GM12873 (cell line): ENCODE data around the gene PKD1L1.

Experiments
- TF ChIP-seq, protein P1 (sequence below): IDR thresholded peaks from 2 replicates; pipeline ENCODE4 v1.5.1; 2012; ENCODE audit warnings: low read depth, mild to moderate bottlenecking, moderate library complexity, low read length, control low read depth; ENCODE audit not compliant: insufficient read depth; ENCODE audit errors: missing control alignments

Gene PKD1L1

DNA sequence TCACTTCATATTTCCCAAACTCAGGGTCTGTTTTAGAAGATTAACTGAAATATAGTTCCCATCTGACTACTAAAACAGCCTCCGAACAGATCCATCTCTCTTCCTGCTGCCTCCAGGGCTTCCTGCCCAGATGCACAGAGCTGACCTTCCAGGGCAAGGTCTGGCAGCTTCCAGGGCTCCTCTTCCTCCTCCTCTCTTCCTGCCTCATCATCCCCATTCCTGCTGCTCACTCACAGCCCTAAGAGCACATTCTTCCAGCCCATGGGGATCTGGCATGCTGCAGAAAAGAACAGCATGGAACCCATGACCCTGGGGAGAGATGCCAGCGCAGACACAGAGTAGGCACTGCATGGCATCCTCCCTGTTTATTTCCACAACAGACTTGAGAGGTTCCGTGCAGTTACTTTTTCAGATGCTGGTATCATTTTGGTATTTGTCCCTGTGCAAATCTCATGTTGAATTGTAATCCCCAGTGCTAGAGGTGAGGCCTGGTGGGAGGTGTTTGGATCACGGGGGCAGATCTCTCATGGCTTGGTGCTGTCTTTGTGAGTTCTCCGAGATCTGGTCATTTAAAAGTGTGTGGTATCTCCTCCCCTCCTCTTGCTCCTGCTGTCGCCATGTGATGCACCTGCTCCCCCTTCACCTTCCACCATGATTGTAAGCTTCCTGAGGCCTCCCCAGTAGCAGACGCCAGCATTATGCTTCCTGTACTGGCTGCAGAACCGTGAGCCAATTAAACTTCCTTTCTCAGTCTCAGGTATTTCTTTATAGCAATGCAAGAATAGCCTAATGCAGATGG lies 4.4 kb downstream of the PKD1L1 start:
- TF ChIP-seq, protein P1, sequence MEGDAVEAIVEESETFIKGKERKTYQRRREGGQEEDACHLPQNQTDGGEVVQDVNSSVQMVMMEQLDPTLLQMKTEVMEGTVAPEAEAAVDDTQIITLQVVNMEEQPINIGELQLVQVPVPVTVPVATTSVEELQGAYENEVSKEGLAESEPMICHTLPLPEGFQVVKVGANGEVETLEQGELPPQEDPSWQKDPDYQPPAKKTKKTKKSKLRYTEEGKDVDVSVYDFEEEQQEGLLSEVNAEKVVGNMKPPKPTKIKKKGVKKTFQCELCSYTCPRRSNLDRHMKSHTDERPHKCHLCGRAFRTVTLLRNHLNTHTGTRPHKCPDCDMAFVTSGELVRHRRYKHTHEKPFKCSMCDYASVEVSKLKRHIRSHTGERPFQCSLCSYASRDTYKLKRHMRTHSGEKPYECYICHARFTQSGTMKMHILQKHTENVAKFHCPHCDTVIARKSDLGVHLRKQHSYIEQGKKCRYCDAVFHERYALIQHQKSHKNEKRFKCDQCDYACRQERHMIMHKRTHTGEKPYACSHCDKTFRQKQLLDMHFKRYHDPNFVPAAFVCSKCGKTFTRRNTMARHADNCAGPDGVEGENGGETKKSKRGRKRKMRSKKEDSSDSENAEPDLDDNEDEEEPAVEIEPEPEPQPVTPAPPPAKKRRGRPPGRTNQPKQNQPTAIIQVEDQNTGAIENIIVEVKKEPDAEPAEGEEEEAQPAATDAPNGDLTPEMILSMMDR: no peak

DNA sequence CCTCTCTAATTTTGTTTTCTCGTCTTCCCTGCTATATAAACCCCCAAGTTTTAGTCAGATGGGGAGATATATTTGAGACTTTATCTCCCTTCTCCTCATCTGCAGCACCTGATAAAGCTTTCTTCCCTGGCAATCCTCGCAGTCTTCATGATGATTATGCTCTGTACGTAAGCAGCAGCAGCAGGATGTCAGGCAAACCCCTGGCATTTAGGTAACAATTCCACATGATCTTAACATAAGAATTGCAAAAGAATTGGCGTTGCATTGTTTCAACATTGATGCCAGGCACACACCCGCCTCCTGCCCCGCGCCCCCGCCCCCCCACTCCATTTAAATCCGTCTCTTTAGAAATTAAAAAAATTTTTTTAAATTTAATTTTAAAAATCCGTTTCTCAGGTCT lies 6.1 kb downstream of the PKD1L1 start:
- TF ChIP-seq, protein P1: no peak

DNA sequence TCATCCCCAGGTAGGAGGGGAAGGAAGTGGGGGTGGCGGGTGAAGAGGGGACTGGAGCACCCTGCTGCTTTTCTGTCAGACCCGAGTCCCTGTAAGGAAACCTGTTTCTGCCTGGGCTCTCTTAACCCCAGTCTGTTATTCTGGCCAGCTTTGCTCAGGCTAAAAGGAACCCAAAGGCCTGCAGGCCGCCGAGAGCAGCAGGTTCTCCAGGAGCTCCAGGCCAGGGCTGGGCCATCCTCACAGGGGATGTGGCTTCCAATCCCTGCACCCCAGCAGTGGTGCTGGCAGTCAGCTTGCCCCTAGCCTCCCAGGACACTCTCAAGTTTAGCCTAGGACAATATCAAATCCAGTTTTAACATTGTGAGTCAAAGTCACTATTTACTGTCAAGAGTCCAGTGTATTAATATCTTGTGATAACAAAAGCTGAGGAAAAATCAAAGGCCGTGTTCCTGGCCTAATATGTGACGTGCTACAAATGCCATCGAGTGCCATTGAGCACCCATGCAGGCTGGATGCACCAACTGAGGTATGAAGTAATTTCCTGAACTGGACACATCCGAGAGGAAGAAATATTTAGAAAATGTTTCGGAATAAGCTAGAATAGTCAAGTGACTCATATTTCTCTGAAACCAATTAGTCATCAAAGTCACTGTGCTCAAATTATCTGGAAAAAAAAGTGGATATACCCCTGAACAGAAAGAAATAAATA lies 7.0 kb downstream of the PKD1L1 start:
- TF ChIP-seq, protein P1: no peak

DNA sequence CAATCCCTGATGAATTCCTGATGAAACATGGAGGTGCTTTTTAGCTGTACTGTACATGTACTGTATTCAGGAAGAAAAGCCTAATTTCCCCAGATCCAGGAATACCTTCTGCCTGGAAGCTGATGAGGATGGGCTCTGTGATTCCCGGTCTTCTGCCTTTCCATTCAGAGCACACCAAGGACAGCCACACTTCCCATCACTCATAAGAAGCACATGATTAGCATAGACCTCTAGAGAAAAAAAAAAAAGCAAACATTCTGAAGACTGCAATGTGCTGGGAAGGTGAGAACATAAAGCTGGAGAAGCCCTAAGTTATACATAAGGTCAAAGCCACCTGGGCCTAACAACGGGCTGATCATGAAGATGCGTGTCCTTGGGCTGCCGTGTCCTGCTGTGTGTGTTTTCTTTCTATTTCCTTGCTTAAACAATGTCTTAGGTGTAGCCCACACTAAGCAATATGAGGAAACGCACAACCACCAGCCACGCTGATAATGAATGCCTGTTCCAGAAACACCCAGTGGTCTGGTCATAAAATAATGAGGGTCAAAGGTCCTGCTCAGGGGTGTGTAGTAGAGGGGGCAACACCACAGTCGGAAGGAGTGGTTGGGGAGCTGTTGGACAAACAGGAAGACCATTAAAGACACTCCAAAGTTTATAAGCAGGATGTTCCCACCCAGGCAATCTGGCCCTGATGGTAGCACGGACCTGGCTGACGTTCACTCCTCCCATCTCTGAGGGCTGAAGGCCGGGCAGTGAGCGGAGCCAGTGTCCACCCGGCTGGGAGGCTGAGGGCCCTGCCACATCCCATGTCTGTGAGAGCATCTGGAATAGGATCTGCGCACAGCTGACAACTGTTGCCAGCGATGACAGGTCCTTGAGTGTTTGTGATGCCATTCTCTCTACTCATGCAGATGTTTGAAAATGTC lies 7.9 kb downstream of the PKD1L1 start:
- TF ChIP-seq, protein P1: no peak

DNA sequence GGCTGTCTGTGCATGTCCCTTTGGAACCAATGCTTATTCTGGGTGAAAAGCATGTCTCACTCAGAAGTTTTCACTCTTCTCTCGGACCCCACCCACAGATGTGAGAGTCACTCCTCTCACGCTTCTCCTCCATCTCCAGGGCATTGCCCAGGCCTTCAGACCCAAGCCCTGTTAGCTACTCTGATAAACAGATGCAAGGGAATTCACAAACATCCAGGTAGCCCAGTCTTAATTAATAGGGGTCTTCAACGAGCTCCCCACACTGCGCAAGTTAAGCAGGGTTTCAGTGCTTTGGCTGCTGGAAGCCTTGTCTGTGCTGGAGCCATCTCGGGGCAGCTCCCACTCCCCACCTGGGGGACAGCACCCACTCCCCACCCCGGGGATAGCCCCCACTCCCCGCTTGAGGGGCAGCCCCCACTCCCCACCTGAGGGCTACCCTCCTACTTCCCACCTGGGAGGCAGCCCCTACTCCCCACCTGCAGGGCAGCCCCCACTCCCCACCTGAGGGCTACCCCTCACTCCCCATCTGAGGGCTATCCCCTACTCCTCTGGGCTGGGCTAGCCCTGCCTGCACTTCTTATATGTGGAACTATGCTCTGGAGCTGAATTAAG lies 8.7 kb downstream of the PKD1L1 start:
- TF ChIP-seq, protein P1: no peak

DNA sequence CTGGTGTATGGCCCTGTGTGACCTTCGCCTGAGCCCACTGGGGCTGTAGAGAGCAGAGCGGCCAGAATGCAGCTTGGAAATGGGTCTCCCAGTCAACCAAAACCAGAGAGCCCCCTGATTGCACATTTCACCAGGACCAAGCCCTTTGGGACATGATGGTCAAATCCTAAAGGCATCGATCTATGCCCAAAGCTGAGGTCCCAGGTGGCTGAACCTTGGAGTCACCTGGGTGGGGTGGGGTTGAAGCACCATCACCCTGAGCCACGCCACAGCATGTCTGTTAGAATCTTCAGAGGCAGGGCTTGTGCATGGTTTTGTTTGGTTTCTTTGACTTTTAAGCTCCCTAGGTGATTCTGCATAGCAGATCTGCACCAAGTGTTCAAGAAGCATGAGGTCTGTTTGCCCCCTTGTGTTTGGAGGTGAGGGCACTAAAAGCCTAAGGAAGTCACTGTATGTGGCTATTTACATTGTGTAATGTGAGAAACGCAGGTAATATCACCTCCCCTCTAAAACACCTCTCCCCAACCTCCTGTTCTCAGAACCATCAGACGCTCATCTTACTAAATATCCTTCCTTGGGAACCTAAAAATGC lies 9.6 kb downstream of the PKD1L1 start:
- TF ChIP-seq, protein P1: peak; percentile 26
